ENCODE results near the gene GLT1D1.

GLT1D1 gene

GRCh38 chr12:128989287-128989686 is 136.0 kb downstream of the GLT1D1 start:
- no peak for DNase-seq (ENCODE audit: insufficient read length, low spot score)
- no peak for TF ChIP-seq CTCF (IDR thresholded peaks at IDR 0.05; ENCODE audit: insufficient read depth, missing control alignments)
- no peak for FAIRE-seq

- no peak for FAIRE-seq
- DNase-seq (ENCODE audit: insufficient read length, low spot score): no peak
- TF ChIP-seq CTCF (IDR thresholded peaks at IDR 0.05; ENCODE audit: insufficient read depth, missing control alignments): no peak
These were observed 138.4 kb downstream of the GLT1D1 start for GRCh38 chr12:128991716-128992115.

- no peak for TF ChIP-seq CTCF (IDR thresholded peaks at IDR 0.05; ENCODE audit: insufficient read depth, missing control alignments)
- FAIRE-seq: no peak
- DNase-seq (ENCODE audit: insufficient read length, low spot score): no peak
These were observed 138.8 kb downstream of the GLT1D1 start for GRCh38 chr12:128992116-128992515.

GRCh38 chr12:128992550-128992949 is 139.3 kb downstream of the GLT1D1 start:
- FAIRE-seq (no peak), DNase-seq (ENCODE audit: insufficient read length, low spot score) (no peak)
- peak; percentile 7 for TF ChIP-seq CTCF (IDR thresholded peaks at IDR 0.05; ENCODE audit: insufficient read depth, missing control alignments)

- no peak for TF ChIP-seq CTCF (IDR thresholded peaks at IDR 0.05; ENCODE audit: insufficient read depth, missing control alignments)
- DNase-seq (ENCODE audit: insufficient read length, low spot score) (no peak), FAIRE-seq (no peak)
These were observed 141.6 kb downstream of the GLT1D1 start for GRCh38 chr12:128994856-128995255.

GRCh38 chr12:128995619-128996018 is 142.3 kb downstream of the GLT1D1 start:
- no peak for TF ChIP-seq CTCF (IDR thresholded peaks at IDR 0.05; ENCODE audit: insufficient read depth, missing control alignments)
- no peak for FAIRE-seq
- no peak for DNase-seq (ENCODE audit: insufficient read length, low spot score)

- FAIRE-seq (no peak), DNase-seq (ENCODE audit: insufficient read length, low spot score) (no peak)
- no peak for TF ChIP-seq CTCF (IDR thresholded peaks at IDR 0.05; ENCODE audit: insufficient read depth, missing control alignments)
These were observed 148.5 kb downstream of the GLT1D1 start for GRCh38 chr12:129001826-129002225.

Data from D721Med (cell line).